EL (cell line): Measurements from ENCODE around the gene VSIG10L.
A peak's percentile ranks its signal among the peaks of the same experiment; 100 is the strongest.

Source experiments
- DNase-seq: peaks from one replicate; pipeline ENCODE4 v3.0.0-alpha.2; 2016

VSIG10L gene

DNA sequence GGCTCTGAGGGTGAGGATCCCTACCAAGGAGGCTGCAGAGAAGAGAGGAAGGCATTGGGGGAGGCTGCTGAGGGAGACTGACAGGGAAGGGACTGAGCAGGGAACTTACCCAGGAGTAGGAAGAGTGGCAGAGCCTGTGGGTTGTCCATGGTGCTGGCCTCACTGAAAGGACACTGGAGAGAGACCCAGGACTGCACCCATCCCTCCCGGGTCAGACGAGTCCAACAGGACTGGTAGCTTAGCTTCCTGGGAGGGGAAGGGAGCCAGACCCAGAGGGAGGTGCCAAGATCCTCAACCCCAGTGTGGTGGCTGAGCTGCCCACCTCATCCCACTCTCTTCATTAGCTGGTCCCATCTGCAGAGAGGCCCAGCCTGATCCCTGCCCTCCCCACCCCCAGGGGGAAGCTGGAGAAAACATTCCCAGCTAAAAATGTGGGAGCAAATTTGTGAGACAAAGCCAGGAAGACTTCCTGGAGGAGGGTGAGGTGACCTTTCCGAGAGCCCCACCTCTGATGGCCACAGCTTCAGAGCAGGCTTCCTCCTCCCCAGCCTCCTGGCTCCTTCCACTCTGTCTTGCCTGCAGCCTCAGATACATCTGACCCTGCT lies at the start of gene VSIG10L:
Gene VSIG10L (minus strand): TSS at position 164 of the 605 bp plus-strand sequence. CDS start 15 bp downstream, at position 149.
- DNase-seq = no peak

DNA sequence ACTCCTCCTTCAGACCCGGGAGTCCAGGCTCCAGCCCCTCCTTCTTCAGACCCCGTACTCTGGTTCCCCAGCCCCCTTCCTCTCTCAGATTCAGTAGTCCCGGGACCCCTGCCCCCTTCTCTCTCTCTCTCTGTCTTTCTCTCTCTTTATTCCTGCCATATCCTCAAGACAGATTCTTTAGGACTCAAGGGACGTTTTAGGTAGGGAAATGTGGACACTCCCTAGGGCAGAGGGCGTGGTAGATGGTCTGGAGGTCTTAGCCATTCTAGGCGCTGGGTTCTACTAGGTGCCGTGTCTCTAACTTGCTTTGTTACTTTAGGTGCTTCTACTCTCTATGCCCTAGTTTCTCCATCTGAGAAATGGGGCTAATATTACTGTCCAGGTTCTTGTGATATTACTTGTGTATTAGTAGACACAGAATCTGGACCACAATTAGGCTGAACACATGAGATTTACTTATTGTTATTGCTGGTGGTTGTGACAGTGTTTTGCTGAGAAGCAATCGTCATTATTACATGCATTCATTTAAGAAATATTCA lies 49.2 kb upstream of the VSIG10L start:
- DNase-seq = no peak

DNA sequence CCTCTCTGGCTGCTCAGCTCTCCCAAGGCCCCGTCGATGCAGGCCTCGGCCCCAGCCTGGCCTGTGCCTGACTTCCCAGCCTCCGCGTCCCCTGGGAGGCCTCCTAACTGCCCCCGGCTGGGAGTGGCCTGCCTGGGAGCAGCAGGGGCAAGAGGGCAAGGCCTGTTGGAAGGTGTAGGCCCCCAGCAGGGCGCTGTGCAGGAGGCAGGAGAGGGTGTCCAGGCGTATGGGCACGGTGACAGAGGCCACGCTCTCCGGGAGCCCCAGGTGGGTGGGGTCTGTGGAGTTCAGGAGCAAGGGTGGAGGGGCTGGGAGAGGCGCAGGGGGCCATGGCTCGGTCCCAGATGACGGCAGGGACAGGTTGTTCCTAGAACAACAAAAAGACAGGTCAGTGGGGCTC lies 47.2 kb upstream of the VSIG10L start:
- DNase-seq = no peak

DNA sequence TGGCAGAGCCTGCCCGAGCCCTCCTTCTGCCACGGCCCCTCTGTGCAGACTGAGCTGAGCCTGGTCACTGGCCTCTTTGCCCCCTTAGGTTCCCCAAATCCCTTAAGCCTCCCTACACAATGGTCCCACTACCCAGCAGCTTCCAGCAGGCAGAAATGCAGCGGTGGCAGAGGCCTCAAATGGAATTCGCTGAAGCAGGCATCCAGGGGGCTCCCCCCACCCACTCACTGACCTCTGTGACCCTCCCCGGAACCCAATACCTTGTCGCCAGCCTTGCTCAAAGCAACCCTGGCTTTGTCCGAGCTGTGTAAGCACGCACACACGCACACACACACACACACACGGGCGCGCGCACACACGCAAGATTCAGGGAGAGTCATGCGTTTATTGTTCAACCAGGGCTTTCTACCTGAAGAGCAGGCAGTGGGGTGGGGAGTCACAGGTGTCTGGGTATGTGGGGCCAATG lies 46.0 kb upstream of the VSIG10L start, which contains the start of gene LIM2:
Gene LIM2 (minus strand): TSS at position 51 of the 466 bp plus-strand sequence. CDS start 531 bp downstream, outside the sequence.
- DNase-seq = no peak

DNA sequence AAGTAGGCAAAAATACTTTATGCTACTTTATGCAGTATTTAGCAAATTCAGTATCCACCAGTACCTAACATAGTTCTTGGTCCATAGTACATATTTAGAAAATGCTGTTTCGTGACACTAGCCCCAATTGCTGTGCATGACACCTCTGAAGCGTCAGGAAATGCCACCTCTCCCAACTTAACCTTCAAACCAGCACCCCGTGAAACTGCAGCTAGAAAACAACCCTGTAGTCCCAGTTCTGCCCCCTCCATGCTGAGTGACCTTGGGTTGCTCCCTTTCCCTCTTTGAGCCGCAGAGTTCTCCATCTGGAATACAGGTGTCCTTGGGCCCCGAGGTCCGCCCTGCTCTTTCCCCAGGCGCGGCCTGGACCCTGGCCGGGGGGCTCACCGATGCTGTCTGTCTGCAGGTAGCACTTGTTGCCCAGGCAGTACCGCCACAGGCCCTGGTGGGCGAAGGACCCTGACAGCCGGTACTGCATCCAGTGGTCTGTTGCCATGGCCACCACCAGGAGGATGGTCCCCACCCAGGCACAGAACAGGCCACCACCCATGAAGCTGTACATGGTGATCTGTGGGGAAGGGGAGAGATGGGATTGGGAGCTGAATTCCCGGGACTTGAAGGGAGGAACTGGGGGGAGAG lies 45.1 kb upstream of the VSIG10L start:
- no peak for DNase-seq

DNA sequence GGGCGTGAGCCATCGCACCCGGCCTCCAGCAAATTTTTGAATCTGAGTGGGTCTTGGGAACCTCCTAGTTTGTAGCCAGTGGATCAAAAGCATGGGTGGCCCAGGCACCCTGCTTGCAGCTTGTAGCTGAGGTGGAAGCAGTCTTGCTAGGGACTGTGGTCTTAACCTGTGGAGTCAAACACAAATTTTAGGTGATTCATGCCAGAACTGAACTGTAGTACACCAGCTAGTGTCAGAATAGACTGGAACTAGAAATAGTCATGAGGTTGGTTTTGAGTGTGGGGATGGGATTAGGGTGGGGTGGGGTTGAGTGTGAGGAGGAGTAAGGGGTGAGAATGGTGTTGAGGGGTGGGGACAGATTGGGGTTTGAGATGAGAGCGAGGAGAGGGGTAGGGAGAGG lies 40.1 kb upstream of the VSIG10L start:
- DNase-seq = no peak

DNA sequence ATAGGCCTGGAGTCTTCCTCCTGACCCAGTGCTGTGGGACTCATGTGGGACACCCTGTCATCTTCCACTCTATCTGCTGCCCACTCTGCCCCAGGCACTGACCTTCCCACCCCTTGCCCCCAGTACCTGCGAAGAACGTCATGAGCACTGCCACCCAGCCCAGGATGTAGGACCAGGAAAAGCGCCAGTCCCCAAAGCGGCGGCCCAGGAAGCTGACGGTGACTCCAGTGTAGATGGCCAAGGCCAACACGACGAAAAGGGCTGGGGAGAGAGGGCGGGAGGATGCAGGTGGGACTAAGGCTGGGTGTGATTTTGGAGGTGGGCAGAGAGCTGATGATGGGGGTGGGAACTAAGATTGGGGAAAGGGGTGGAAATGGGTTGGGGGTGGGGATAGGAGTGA lies 38.4 kb upstream of the VSIG10L start:
- no peak for DNase-seq

DNA sequence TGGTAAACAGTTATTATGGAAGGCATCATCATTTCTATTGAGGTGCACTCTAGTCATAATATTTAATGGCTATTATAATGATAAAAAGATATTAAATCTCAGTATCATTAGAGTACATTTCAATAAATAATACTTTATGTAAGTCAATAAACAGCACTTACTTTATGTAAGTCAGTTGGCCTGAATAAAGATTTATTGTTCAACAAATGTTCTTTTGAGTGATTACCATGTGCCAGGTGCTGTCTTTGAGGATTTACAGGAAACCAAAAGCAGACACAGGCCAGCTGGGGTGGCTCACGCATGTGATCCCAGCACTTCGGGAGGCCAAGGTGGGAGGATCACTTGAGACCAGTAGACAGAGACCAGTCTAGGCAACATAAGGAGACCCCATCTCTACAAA lies 35.5 kb upstream of the VSIG10L start:
- DNase-seq = no peak

DNA sequence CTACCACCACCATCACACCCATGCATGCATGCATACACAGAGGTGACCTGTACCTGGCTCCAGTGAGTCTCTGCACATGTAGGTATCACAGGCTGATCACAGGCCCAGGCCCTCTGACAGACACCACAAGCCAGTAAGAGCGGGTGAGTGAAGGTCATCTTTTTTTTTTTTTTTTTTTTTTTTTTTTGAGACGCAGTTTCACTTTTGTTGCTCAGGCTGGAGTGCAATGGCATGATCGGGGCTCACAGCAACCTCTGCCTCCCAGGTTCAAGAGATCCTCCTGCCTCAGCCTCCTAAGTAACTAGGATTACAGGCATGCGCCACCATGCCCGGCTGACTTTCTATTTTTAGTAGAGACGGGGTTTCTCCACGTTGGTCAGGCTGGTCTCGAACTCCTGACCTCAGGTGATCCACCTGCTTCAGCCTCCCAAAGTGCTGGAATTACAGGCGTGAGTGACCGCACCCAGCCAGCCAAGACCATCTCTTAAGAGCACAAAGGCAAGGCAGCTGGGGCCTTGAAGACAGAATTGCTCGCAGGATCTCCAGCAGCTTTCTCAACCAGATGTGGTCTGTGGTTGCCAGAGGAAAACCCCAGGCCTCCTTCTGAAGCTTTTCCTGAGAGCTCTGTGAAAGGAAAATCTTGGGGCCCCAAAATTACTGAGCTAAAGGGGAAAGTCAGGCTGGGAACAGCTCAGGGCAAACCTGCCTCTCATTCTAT lies 33.7 kb upstream of the VSIG10L start:
- no peak for DNase-seq

DNA sequence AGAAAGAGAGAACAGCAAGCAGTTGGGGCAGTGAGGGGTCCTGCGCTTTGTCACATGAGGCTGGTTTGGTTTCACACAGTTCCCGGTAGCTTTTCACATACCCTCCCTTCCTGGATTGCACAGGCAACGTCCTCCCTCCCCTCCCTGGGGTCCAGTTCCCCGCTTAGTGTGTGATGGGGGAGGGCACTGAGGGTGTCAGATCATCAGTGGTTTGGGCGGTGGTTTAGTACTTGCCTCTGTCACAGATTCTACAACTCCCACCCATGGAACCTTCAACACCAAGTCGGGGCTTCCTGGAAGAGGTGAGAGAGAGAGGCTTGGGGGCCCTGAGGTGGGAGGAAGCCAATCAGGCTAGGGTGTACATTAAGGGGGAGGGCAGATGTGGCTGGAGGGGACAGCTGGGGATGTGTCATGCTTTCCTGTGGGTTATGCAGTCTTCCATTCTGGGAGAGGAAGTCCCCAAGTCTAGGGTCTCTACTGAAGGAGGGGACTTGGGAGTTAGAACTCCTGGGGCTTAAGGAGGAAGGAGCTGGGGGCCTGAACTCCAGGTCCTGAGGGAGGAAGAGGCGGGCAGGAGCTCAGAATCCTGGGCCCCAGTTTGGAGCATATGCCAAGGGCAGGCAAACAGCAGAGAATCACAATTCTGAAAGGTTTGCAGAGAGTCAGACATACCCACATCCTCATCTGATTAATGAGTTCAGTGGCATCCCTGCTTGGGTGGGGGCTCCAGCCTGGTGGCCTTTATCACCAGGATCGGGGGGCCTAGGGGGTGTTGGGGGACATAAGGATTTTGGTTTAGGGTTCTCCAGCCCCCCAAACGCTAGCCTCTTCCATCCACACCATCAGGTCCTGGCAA lies 30.9 kb upstream of the VSIG10L start, which contains the start of gene NKG7:
Gene NKG7 (minus strand): TSS at position 6 of the 856 bp plus-strand sequence. CDS start 119 bp downstream, outside the sequence.
- no peak for DNase-seq

DNA sequence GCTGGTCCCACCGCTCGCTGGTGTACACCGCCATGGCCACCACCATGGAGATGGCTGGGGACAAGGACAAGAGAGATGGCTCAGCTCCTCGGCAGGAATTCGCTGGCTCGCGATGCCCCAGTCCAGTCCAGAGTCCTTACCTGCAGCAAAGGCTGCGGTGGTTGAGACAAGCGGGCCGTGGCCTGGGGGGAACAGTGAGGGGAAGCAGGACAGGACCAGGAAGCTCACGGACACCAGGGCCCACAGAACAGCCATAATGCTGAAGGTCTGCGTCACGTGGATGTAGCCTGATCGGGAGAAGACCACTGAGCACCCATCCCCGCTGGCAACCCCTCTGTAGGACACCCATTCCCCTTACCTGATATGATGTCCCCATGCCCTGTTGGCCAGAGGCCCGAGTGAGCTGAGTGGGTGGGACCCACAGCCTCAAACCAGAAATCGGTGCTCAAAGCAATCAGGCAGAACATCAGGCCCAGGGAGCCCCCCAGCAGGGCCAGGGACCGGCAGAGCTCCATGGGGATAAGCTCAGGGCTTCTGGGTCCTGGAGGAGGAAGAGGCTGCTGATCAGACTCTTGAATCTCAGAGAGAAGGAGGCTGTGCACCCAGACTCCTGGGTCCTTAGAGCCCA lies 30.2 kb upstream of the VSIG10L start:
- DNase-seq = no peak

DNA sequence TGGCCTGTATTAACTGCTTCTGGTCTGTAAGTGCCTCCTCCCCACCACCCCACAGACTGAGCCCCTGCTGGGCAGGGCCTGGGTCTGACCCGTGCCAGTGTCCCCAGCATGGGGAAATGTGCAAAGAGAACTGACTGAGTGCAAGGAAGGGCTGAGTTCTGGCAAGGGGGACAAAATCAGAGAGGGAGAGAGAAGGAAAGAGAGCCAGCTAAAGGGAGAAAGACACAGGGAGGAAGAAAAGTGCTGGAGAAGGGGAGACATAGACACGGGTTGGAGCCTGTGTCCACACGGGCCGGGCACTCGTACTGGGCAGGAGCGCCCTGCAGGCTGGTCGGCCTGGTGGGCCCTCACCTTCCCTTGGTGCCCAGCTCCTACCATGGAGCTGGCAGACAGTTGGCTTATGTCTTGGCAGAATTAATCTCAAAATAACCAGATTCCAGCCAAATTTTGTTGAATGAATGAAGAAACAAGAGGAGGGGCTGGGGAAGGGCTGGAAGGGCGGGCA lies 29.3 kb upstream of the VSIG10L start:
- DNase-seq = no peak

DNA sequence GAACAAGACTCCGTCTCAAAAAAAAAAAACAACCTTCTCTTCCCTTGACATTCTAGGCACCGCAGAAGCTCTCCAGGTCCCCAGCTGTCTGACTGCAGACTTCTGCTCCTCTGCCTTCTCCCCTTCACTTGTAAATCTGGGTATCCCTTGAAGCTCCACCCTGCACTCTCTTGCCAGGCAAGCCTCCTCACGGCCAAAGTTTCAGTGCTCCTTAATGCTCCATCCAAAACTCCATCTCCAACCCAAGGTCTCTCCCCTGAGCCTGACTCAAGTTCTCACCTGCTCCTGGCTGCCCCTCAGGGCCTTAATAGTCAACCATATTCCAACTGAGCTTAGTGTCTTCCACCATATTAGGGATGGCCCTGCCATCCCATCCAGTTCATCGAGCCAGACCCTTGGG lies 28.3 kb upstream of the VSIG10L start:
- DNase-seq = no peak

DNA sequence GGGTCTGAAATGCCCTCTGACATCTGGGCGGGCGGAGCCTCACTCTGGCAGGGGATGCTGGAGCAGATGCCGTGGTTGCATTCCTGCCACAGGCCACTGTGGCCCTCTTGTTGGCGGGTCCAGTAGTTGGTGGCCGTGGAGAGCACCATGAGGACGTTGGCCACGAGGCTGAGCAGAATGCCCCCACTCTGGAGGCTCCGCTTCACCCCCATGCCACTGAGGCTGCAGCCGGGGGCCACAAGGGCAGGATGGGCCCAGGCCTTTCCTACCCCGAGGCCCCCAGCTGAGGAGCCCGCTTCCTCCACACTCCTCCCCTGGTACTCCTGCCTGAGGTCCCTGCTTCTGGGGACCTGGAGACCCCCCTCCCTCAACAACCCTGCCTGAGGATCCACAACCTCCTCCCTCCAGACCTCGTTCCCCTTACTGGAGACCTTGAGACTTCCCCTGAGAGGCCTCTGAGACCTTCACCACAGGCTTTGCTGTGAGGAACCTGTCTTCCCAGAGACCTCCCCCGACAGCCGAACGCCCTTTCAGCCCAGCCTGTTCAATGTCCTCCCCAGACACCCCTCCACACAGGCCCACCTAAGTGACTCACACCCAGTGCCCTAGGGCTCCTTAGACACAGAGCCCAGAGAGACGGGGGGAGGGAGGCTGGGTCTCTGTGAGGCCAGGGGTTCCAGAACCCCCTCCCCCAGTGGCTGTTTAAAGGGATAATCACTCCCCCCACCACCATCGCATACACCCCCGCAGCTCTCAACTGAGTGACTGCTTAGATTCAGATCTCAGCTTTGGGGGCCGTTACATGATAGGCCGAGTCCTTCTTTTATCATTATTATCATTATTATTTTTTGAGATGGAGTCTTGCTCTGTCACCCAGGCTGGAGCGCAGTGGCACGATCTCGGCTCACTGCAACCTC lies 26.7 kb upstream of the VSIG10L start, which contains the start of gene CLDND2:
Gene CLDND2 (minus strand): TSS at position 638 of the 917 bp plus-strand sequence. CDS start 426 bp downstream, at position 212.
- no peak for DNase-seq

DNA sequence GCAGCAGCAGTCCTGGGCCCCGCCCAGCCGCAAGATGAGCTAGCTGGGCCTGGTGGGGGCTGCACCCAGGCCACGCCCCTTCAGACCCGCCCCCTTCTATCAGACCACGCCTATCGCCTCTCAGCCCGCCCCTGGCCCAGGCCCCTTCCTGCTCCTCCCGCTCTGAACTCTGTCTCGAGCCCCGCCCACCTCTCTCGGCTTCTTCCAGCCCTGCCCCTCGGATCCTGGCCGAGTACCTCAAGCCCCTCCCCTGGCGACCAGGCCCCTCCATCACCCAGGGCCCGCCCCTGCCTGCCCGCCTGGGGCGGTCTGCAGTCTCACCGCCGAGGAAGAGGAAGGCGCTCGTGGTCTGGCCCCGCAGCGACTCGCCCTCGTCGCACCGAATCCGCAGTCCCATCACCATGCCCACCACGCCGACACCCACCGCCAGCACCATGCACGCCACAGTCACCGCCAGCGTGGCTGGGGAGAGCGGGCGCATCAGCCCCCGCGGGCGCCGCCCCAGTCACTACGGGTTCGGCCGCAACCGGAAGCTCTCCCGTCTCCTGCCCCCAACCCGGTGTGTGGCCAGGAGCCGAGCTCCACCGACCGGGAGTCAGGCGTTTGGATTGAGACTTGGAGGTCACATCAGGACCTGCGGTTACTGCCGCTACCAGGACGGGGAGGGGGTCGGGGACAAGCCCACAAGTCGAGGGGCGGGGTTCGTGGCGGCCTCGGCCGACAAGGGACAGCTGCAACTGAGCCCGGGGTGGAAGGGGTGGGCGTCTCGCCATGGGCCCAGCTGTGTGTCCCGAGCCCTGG lies 25.8 kb upstream of the VSIG10L start:
- DNase-seq = peak; percentile 99

DNA sequence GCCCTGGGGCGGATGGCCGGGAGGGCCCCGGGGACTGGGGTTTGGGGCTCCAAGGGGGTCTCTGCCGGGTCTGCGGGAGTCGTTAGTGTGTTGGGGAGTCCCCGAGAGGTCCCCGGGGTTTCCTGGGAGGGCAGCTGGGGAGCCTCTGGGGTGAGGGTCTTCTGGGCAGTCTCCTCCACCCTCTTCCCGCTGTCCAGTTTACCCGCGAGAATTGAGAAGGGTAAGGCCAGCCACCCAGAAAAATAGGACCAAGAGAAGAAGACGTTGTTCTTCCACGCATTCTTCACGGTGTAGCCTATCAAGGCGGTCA lies 25.3 kb upstream of the VSIG10L start:
- DNase-seq = no peak

DNA sequence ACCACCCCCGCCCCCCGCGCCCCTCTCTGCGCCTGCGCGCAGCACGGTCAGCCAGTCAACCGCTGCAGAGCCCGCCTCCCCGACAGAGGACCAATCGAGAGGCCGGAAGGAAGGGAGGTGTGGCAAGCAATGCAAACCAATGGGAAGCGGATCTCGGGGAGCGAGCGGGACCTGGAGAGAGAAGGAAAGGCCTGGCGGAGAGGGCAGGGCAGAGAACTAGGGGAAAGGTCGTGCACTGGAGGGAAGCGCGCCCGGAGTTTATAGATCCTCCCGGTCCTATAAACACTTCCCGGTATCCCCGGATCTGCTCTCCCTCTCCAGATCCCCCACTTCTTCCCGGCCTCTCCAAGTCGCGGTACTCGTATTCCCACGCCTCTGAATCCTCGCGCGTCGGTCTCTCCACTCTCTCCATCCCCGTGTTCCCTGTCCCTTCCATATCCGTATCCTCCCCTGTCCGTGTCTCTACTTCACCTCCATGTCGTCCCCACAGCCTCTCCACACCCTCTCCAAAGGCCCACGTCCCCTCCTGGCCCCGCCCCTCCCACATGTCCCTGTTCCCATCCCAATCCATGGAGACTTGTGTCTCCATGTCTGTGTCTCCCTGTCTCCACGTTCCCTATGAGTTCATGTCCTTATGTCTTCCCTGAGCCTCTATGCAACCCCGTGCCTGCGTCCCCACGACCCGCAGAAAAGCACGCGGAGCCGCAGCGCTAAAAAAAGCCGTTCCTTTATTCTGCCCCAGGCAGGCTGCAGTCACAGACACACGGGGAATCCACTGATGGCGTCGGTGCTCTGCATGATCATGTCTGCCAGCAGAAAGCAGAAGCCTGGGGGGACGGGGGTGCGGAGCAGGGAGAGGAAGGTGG lies 24.7 kb upstream of the VSIG10L start:
- peak; percentile 99 for DNase-seq

DNA sequence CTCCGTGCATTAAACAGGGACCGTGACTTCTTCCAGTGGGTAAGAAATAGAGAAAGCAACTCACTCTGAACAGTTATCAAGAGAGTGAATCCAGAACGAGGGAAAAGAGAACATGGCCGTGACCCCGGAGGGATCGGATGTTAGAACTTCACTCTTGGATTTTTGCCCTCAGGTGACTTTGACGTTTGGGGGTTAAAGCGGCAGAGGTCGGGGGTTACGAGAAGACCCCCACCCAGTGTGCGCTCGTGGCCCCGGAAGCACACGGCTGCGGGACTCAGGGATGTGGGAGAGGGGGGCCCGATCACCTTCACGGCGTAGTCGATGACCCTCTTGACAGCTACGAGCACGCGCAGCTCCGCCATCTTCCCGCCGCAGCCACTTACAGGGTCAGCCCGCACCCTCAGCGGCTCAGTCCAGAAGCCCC lies 24.0 kb upstream of the VSIG10L start, which contains the start of gene ETFB:
Gene ETFB (minus strand): TSS at position 424 of the 424 bp plus-strand sequence. CDS start 62 bp downstream, at position 362.
- DNase-seq = no peak
